MM.1S (cell line): Measurements from ENCODE around the gene ARL15.

Experiments used
- DNase-seq: peaks from one replicate; pipeline ENCODE4 v3.0.0-alpha.2; 2015
- H2AFZ ChIP-seq: fragments of 300-600 bp; sonication (generic); 2 replicates; pipeline ENCODE4 v1.6.0; 2016; ENCODE audit warnings: antibody characterized with exemption, low read length
- H3F3A ChIP-seq: fragments of 300-600 bp; sonication (generic); 2 replicates; pipeline ENCODE4 v1.6.1; 2016; ENCODE audit warnings: mild to moderate bottlenecking, antibody characterized with exemption, low read length, moderate library complexity, mixed read lengths; ENCODE audit not compliant: insufficient read depth
- H3K27ac ChIP-seq: fragments of 300-600 bp; sonication (generic); 2 replicates; pipeline ENCODE4 v1.5.1; 2016; ENCODE audit warnings: mild to moderate bottlenecking, low read length
- H3K27me3 ChIP-seq: fragments of 300-600 bp; sonication (generic); replicated peaks from 2 replicates; pipeline ENCODE4 v1.6.0; 2016; ENCODE audit warnings: low read length; ENCODE audit not compliant: insufficient read depth
- H3K36me3 ChIP-seq: fragments of 300-600 bp; sonication (generic); replicated peaks from 2 replicates; pipeline ENCODE4 v1.6.1; 2016; ENCODE audit warnings: mild to moderate bottlenecking, low read length, mixed read lengths; ENCODE audit not compliant: insufficient read depth
- H3K4me1 ChIP-seq: fragments of 300-600 bp; sonication (generic); 2 replicates; pipeline ENCODE4 v1.6.1; 2016; ENCODE audit warnings: low read length, mixed read lengths
- H3K4me2 ChIP-seq: fragments of 300-600 bp; sonication (generic); 2 replicates; pipeline ENCODE4 v1.6.0; 2016; ENCODE audit warnings: low read depth, low read length
- H3K4me3 ChIP-seq: fragments of 300-600 bp; sonication (generic); 2 replicates; pipeline ENCODE4 v1.5.1; 2016; ENCODE audit warnings: low read length, mixed read lengths
- H3K79me2 ChIP-seq: fragments of 300-600 bp; sonication (generic); 2 replicates; pipeline ENCODE4 v1.6.1; 2016; ENCODE audit warnings: mixed run types, low read length, mixed read lengths
- H3K9ac ChIP-seq: fragments of 300-600 bp; sonication (generic); 2 replicates; pipeline ENCODE4 v1.6.1; 2016; ENCODE audit warnings: low read length, mixed read lengths
- H3K9me2 ChIP-seq: fragments of 300-600 bp; sonication (generic); replicated peaks from 2 replicates; pipeline ENCODE4 v1.6.1; 2016; ENCODE audit warnings: mild to moderate bottlenecking, low read length, mixed read lengths; ENCODE audit not compliant: insufficient read depth
- H3K9me3 ChIP-seq: fragments of 300-600 bp; sonication (generic); replicated peaks from 2 replicates; pipeline ENCODE4 v1.6.1; 2016; ENCODE audit warnings: mild to moderate bottlenecking, low read length, mixed read lengths; ENCODE audit not compliant: insufficient read depth
- H4K20me1 ChIP-seq: fragments of 300-600 bp; sonication (generic); 2 replicates; pipeline ENCODE4 v1.6.1; 2016; ENCODE audit warnings: mild to moderate bottlenecking, low read length, moderate library complexity, mixed read lengths; ENCODE audit not compliant: insufficient read depth
- CTCF ChIP-seq: fragments of 300-600 bp; sonication (generic); IDR thresholded peaks from 2 replicates; pipeline ENCODE4 v1.5.1; 2016; ENCODE audit warnings: antibody characterized with exemption, low read length, mixed read lengths
- EZH2 ChIP-seq: fragments of 300-600 bp; sonication (generic); optimal IDR thresholded peaks from 2 replicates; pipeline ENCODE3; 2017; ENCODE audit warnings: low read depth, mild to moderate bottlenecking, antibody characterized with exemption, low read length, mixed read lengths
- EZH2phosphoT487 ChIP-seq: fragments of 300-600 bp; sonication (generic); IDR thresholded peaks from 2 replicates; pipeline ENCODE4 v1.6.1; 2018; ENCODE audit warnings: antibody characterized with exemption, low read length

ARL15 gene

GRCh38 chr5:54211912-54212311 is 98.5 kb downstream of the ARL15 start:
- Histone ChIP-seq H3K9ac (no peak overlapping the region), H3K9me3 (no peaks in the 10 kb centered on the region), H3K36me3 (no peaks in the 10 kb centered on the region), H4K20me1 (no peaks in the 10 kb centered on the region), H3K27ac (no peak overlapping the region), H3K9me2 (no peaks in the 10 kb centered on the region), H3K79me2 (no peaks in the 10 kb centered on the region), H3K4me2 (no peak overlapping the region), H3K4me1 (no peaks in the 10 kb centered on the region), H3K27me3 (no peaks in the 10 kb centered on the region), H3K4me3 (no peak overlapping the region), H2AFZ (no peak overlapping the region), H3F3A (no peaks in the 10 kb centered on the region)
- DNase-seq = no peak
- TF ChIP-seq CTCF = no peak
- no peak for TF ChIP-seq EZH2
- no peak for TF ChIP-seq EZH2phosphoT487

GRCh38 chr5:54207566-54207965 is 102.8 kb downstream of the ARL15 start:
- no peaks in the 10 kb centered on the region for H3K79me2 ChIP-seq
- H3K36me3 ChIP-seq = no peaks in the 10 kb centered on the region
- no peak overlapping the region for H3K9ac ChIP-seq
- H3K27me3 ChIP-seq = no peaks in the 10 kb centered on the region
- H4K20me1 ChIP-seq = no peaks in the 10 kb centered on the region
- no peak overlapping the region for H2AFZ ChIP-seq
- DNase-seq = no peak
- H3K4me3 ChIP-seq = no peak overlapping the region
- no peaks in the 10 kb centered on the region for H3K4me1 ChIP-seq
- TF ChIP-seq EZH2 = no peak
- TF ChIP-seq CTCF = no peak
- no peak for TF ChIP-seq EZH2phosphoT487
- no peak overlapping the region for H3K27ac ChIP-seq
- no peaks in the 10 kb centered on the region for H3K9me2 ChIP-seq
- H3F3A ChIP-seq = no peaks in the 10 kb centered on the region
- no peaks in the 10 kb centered on the region for H3K9me3 ChIP-seq
- H3K4me2 ChIP-seq = no peak overlapping the region

GRCh38 chr5:54206580-54207229 is 103.7 kb downstream of the ARL15 start:
- no peaks in the 10 kb centered on the region for H3K79me2 ChIP-seq
- no peak overlapping the region for H2AFZ ChIP-seq
- no peaks in the 10 kb centered on the region for H3K9me2 ChIP-seq
- H4K20me1 ChIP-seq = no peaks in the 10 kb centered on the region
- no peaks in the 10 kb centered on the region for H3K4me1 ChIP-seq
- no peak overlapping the region for H3K4me2 ChIP-seq
- H3F3A ChIP-seq = no peaks in the 10 kb centered on the region
- H3K9ac ChIP-seq = no peak overlapping the region
- H3K36me3 ChIP-seq = no peaks in the 10 kb centered on the region
- DNase-seq = no peak
- no peaks in the 10 kb centered on the region for H3K9me3 ChIP-seq
- no peak for TF ChIP-seq EZH2phosphoT487
- no peak for TF ChIP-seq CTCF
- TF ChIP-seq EZH2 = no peak
- H3K27ac ChIP-seq = no peak overlapping the region
- no peak overlapping the region for H3K4me3 ChIP-seq
- H3K27me3 ChIP-seq = no peaks in the 10 kb centered on the region
